Neuronal stem cell (in vitro differentiated cells): ENCODE results near the gene SLC39A11.

Experiments
- DNase-seq: peaks from one replicate; pipeline ENCODE4 v3.0.0-alpha.2; 2013; ENCODE audit warnings: low spot score
- H2AFZ ChIP-seq: one replicate; pipeline ENCODE4 v1.6.1; 2013; ENCODE audit warnings: mild to moderate bottlenecking, low read length, inconsistent platforms
- H2AK5ac ChIP-seq: 2 replicates; pipeline ENCODE4 v1.6.1; 2013; ENCODE audit warnings: low read depth, mild to moderate bottlenecking, inconsistent platforms, low read length, moderate library complexity, mixed read lengths
- H2BK120ac ChIP-seq: 2 replicates; pipeline ENCODE4 v1.6.1; 2013; ENCODE audit warnings: low read depth, mild to moderate bottlenecking, inconsistent platforms, low read length, moderate library complexity, mixed read lengths
- H2BK12ac ChIP-seq: one replicate; pipeline ENCODE4 v1.6.1; 2013; ENCODE audit warnings: low read length, inconsistent platforms
- H2BK15ac ChIP-seq: 2 replicates; pipeline ENCODE4 v1.6.1; 2013; ENCODE audit warnings: mild to moderate bottlenecking, low read length, inconsistent platforms, mixed read lengths
- H2BK5ac ChIP-seq: one replicate; pipeline ENCODE4 v1.6.1; 2013; ENCODE audit warnings: inconsistent platforms, mild to moderate bottlenecking, low read length, moderate library complexity
- H3K14ac ChIP-seq: one replicate; pipeline ENCODE4 v1.6.1; 2013; ENCODE audit warnings: low read length, inconsistent platforms
- H3K18ac ChIP-seq: 2 replicates; pipeline ENCODE4 v1.6.1; 2013; ENCODE audit warnings: low read length, inconsistent platforms
- H3K23ac ChIP-seq: 2 replicates; pipeline ENCODE4 v1.6.1; 2013; ENCODE audit warnings: low read depth, mild to moderate bottlenecking, mixed read lengths, low read length, inconsistent platforms; ENCODE audit not compliant: poor library complexity
- H3K27ac ChIP-seq: replicated peaks from 3 replicates; pipeline ENCODE4 v1.5.1; 2013; ENCODE audit warnings: low read length, inconsistent platforms
- H3K27me3 ChIP-seq, 3 experiments: 2 replicates each; pipeline ENCODE4 v1.6.1; 2013; ENCODE audit warnings: low read length in 3 of 3, mild to moderate bottlenecking in 2 of 3, inconsistent platforms in 1 of 3, low read depth in 1 of 3, mixed read lengths in 1 of 3, moderate library complexity in 1 of 3; ENCODE audit not compliant: control insufficient read depth in 3 of 3, insufficient read depth in 3 of 3
- H3K36me3 ChIP-seq, 2 donors: replicated peaks in 1 of 2; 2 replicates each; pipeline ENCODE4 v1.6.1; 2013; ENCODE audit warnings: low read length in 2 of 2; ENCODE audit not compliant: control insufficient read depth in 2 of 2, insufficient read depth in 2 of 2
- H3K4ac ChIP-seq: 2 replicates; pipeline ENCODE4 v1.6.1; 2013; ENCODE audit warnings: inconsistent platforms, mild to moderate bottlenecking, low read length, moderate library complexity
- H3K4me1 ChIP-seq, 2 donors: 1 replicate in 1 of 2; 2 replicates in 1 of 2; pipeline ENCODE4 v1.6.1; 2013; ENCODE audit warnings: low read length in 2 of 2, low read depth in 1 of 2; ENCODE audit not compliant: control insufficient read depth in 2 of 2, insufficient read depth in 1 of 2
- H3K4me2 ChIP-seq: one replicate; pipeline ENCODE4 v1.6.1; 2013; ENCODE audit warnings: mild to moderate bottlenecking, low read length, inconsistent platforms; ENCODE audit not compliant: insufficient read depth, poor library complexity, severe bottlenecking
- H3K4me3 ChIP-seq, 2 donors: 2 replicates each; pipeline ENCODE4 v1.5.1; 2013; ENCODE audit warnings: low read length in 2 of 2, mild to moderate bottlenecking in 2 of 2, inconsistent platforms in 1 of 2, moderate library complexity in 1 of 2
- H3K79me1 ChIP-seq: one replicate; pipeline ENCODE4 v1.6.1; 2013; ENCODE audit warnings: low read depth, mild to moderate bottlenecking, inconsistent platforms, low read length, moderate library complexity
- H3K9ac ChIP-seq: one replicate; pipeline ENCODE4 v1.6.1; 2013; ENCODE audit warnings: mild to moderate bottlenecking, low read depth, low read length, inconsistent platforms; ENCODE audit not compliant: poor library complexity
- H3K9me3 ChIP-seq, 2 donors: replicated peaks in 1 of 2; 2 replicates each; pipeline versions ENCODE3 to v1.6.1; 2013; ENCODE audit warnings: low read length in 2 of 2, mild to moderate bottlenecking in 2 of 2, inconsistent platforms in 1 of 2, low read depth in 1 of 2, mixed read lengths in 1 of 2, moderate library complexity in 1 of 2; ENCODE audit not compliant: control insufficient read depth in 2 of 2, insufficient read depth in 1 of 2
- H4K8ac ChIP-seq: one replicate; pipeline ENCODE4 v1.6.1; 2013; ENCODE audit warnings: low read depth, mild to moderate bottlenecking, inconsistent platforms, low read length, moderate library complexity
- H4K91ac ChIP-seq: one replicate; pipeline ENCODE4 v1.6.1; 2013; ENCODE audit warnings: low read length, low read depth, mild to moderate bottlenecking, inconsistent platforms; ENCODE audit not compliant: poor library complexity
- WGBS, 2 donors: extraction: QIAGEN DNeasy Blood & Tissue Kit; methylation state at CpG; one replicate each; pipeline ENCODE4 v1.1.7; 2013; ENCODE audit warnings: missing lambda C conversion rate in 2 of 2, mixed read lengths in 1 of 2; ENCODE audit not compliant: insufficient read length in 2 of 2, insufficient replicate concordance in 1 of 2; ENCODE audit errors: extremely low coverage in 2 of 2; 5-methylcytosine and 5-hydroxymethylcytosine counted together

SLC39A11 gene

GRCh38 chr17:72950242-72950931 lies 142.1 kb downstream of the SLC39A11 start:
- H3K79me1 ChIP-seq: no peaks in the 10 kb centered on the region
- no peak overlapping the region for H4K8ac ChIP-seq
- H3K9ac ChIP-seq: no peak overlapping the region
- no peak overlapping the region for H3K4me2 ChIP-seq
- no peaks in the 10 kb centered on the region for H3K27me3 ChIP-seq
- no peak overlapping the region for H2BK5ac ChIP-seq
- peaks cover 0 to 1% of the 10 kb centered on the region in 2 donors for H3K9me3 ChIP-seq
- H2AFZ ChIP-seq: no peak overlapping the region
- no peak for DNase-seq
- no peak overlapping the region for H2BK120ac ChIP-seq
- H3K23ac ChIP-seq: no peak overlapping the region
- no peak overlapping the region for H2BK12ac ChIP-seq
- no peak overlapping the region for H3K14ac ChIP-seq
- no peak overlapping the region for H3K27ac ChIP-seq
- peaks cover 24 to 25% of the 10 kb centered on the region in 2 donors for H3K4me1 ChIP-seq
- no peak overlapping the region for H2AK5ac ChIP-seq
- no peak overlapping the region for H3K18ac ChIP-seq
- H3K4ac ChIP-seq: no peak overlapping the region
- no peaks in the 10 kb centered on the region for H3K36me3 ChIP-seq
- H4K91ac ChIP-seq: no peak overlapping the region
- no peak overlapping the region for H2BK15ac ChIP-seq
- no peak overlapping the region for H3K4me3 ChIP-seq
- no CpG with 5 or more reads among the region's 8 CpGs for WGBS, 2 donors

- no peak for DNase-seq
- Histone ChIP-seq H2AFZ (no peak overlapping the region), H3K79me1 (no peaks in the 10 kb centered on the region), H2BK12ac (no peak overlapping the region), H3K4ac (no peak overlapping the region), H3K18ac (no peak overlapping the region), H3K23ac (no peak overlapping the region), H4K91ac (no peak overlapping the region), H3K27ac (no peak overlapping the region), H3K27me3 (no peaks in the 10 kb centered on the region), H3K36me3 (no peaks in the 10 kb centered on the region), H3K4me3 (no peak overlapping the region), H3K9me3 (peaks cover 0 to 1% of the 10 kb centered on the region in 2 donors), H2BK5ac (no peak overlapping the region), H2AK5ac (no peak overlapping the region), H4K8ac (no peak overlapping the region), H3K14ac (no peak overlapping the region), H3K4me1 (peaks cover 22 to 26% of the 10 kb centered on the region in 2 donors), H2BK15ac (no peak overlapping the region), H3K4me2 (no peak overlapping the region), H2BK120ac (no peak overlapping the region), H3K9ac (no peak overlapping the region)
- no CpG with 5 or more reads among the region's 23 CpGs for WGBS, 2 donors
Observed at GRCh38 chr17:72948115-72948514, 144.4 kb downstream of the SLC39A11 start.

GRCh38 chr17:72947475-72947874 lies 145.0 kb downstream of the SLC39A11 start:
- Histone ChIP-seq H4K91ac (no peak overlapping the region), H3K9me3 (peaks cover 0 to 1% of the 10 kb centered on the region in 2 donors), H2BK12ac (no peak overlapping the region), H3K23ac (no peak overlapping the region), H4K8ac (no peak overlapping the region), H3K4me2 (no peak overlapping the region), H2BK5ac (no peak overlapping the region), H3K4me1 (peaks cover 21 to 24% of the 10 kb centered on the region in 2 donors), H2BK15ac (peak overlapping the region; percentile 0), H2BK120ac (no peak overlapping the region), H2AK5ac (no peak overlapping the region), H3K27me3 (no peaks in the 10 kb centered on the region), H3K4me3 (no peak overlapping the region), H3K4ac (no peak overlapping the region), H2AFZ (no peak overlapping the region), H3K36me3 (no peaks in the 10 kb centered on the region), H3K14ac (no peak overlapping the region), H3K9ac (no peak overlapping the region), H3K27ac (no peak overlapping the region), H3K18ac (peak overlapping the region; percentile 39), H3K79me1 (no peaks in the 10 kb centered on the region)
- no CpG with 5 or more reads among the region's 10 CpGs for WGBS, 2 donors
- DNase-seq: no peak

GRCh38 chr17:72946696-72947095 lies 145.8 kb downstream of the SLC39A11 start:
- Histone ChIP-seq H2BK15ac (no peak overlapping the region), H3K4ac (no peak overlapping the region), H3K27me3 (no peaks in the 10 kb centered on the region), H4K91ac (no peak overlapping the region), H2AK5ac (no peak overlapping the region), H3K27ac (peak overlapping the region; percentile 68), H2BK5ac (no peak overlapping the region), H4K8ac (no peak overlapping the region), H3K4me2 (no peak overlapping the region), H2BK120ac (no peak overlapping the region), H3K4me1 (peaks cover 21 to 23% of the 10 kb centered on the region in 2 donors), H3K36me3 (no peaks in the 10 kb centered on the region), H3K18ac (no peak overlapping the region), H3K9me3 (peaks cover 0 to 1% of the 10 kb centered on the region in 2 donors), H2BK12ac (no peak overlapping the region), H3K4me3 (no peak overlapping the region), H3K14ac (no peak overlapping the region), H3K9ac (no peak overlapping the region), H3K23ac (no peak overlapping the region), H3K79me1 (no peaks in the 10 kb centered on the region), H2AFZ (no peak overlapping the region)
- peak; percentile 51 for DNase-seq
- WGBS, 2 donors: no CpG with 5 or more reads among the region's 5 CpGs
